GM18861 (cell line): ENCODE measurements around the gene GPR18.
"Not testable (repeated sequence)": the region's sequence is repeated elsewhere in the genome, so short reads cannot be mapped to it uniquely, and the experiment has no call there.

ENCODE experiments used
- ATAC-seq: cut with Tn5 transposase; IDR thresholded peaks from one replicate; pipeline ENCODE4 v1.9.1; 2021; ENCODE audit not compliant: unreplicated experiment

Gene GPR18

GRCh38 chr13:99211421-99212035, 46.7 kb downstream of the GPR18 start:
- no peak for ATAC-seq

DNA sequence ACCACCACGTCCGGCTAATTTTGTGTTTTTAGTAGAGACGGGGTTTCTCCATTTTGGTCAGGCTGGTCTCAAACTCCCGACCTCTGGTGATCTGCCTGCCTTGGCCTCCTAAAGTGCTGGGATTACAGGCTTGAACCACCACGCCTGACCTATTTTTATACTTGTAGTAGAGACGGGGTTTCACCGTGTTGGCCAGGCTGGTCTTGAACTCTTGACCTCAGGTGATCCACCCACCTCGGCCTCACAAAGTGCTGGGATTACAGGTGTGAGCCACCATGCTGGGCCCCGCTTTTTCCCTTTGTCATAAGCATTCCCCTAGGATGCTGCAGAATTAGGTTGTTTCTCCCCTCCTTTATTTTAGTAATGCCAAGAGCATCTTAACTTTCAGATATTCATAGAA, 47.6 kb downstream of the GPR18 start:
- ATAC-seq, result not testable (repeated sequence)

DNA sequence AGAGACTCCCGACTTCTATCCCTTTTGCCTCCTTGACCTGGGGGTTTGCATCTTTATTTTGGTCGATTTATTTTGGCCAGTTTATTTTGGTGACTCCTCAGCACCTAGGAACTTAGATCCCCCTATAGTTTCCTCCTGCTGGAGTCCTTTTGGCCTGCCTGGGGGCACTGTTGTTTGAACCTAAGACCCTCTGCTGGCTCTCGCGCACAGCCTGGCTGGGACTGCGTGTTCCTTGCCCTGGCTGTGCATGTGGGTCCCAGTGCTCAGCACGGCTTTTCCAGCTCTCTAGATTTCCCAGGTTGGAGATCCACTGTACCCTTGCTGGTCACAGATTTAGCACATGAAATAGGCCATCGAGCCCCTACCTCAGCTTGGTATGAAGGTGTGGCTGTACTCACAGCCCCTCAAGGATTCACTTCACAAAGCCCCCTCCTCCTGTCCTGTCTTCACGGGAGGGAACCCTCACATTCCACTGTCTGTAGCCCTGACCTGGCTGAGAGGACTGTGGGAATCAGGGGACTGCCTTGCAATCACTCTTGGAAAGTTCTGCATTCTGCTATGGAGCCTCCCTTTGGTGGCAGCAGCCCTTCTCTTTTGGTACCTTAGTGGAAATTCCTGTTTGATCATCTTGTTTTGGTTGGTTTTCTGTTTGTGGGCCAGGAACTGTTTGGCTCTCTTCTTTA, 49.2 kb downstream of the GPR18 start:
- no peak for ATAC-seq

- ATAC-seq, result no peak
Measured at GRCh38 chr13:99208185-99208584, 50.0 kb downstream of the GPR18 start.

DNA sequence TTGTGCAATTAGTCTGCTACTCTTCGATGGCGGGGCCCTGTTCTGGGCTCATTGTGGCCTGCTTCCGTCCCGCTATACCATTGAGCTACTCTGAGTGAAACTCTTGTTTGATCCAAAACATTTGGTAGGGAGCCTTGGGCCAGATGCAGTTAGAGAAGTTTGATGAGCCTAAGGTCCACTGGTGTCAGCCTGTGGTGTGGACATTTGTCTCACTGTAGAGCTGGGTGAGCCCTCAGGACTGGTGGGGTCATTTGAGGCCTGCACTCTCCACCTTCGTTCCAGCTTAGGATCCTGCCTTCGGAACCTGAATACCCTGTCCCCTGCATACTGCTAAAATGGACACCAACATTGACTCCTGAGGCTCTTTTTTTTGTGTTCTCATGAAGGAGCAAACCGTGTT, 50.7 kb downstream of the GPR18 start:
- ATAC-seq, result no peak

- ATAC-seq, result no peak
Measured at GRCh38 chr13:99206873-99207272, 51.3 kb downstream of the GPR18 start.

GRCh38 chr13:99206226-99206625, 52.0 kb downstream of the GPR18 start:
- ATAC-seq, result no peak

GRCh38 chr13:99205621-99206220, 52.5 kb downstream of the GPR18 start:
- no peak for ATAC-seq
